ENCODE data around the gene DRD2.

The DRD2 gene

GRCh38 chr11:113454455-113454854 lies 20.7 kb downstream of the DRD2 start (continued):
- TF ChIP-seq, protein P1, sequence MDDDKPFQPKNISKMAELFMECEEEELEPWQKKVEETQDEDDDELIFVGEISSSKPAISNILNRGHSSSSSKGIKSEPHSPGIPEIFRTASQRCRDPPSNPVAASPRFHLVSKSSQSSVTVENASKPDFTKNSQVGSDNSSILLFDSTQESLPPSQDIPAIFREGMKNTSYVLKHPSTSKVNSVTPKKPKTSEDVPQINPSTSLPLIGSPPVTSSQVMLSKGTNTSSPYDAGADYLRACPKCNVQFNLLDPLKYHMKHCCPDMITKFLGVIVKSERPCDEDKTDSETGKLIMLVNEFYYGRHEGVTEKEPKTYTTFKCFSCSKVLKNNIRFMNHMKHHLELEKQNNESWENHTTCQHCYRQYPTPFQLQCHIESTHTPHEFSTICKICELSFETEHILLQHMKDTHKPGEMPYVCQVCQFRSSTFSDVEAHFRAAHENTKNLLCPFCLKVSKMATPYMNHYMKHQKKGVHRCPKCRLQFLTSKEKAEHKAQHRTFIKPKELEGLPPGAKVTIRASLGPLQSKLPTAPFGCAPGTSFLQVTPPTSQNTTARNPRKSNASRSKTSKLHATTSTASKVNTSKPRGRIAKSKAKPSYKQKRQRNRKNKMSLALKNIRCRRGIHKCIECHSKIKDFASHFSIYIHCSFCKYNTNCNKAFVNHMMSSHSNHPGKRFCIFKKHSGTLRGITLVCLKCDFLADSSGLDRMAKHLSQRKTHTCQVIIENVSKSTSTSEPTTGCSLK (tag by site-specific recombination; IDR thresholded peaks at IDR 0.05): no peak
- TF ChIP-seq ZNF76 (tag by site-specific recombination; IDR thresholded peaks at IDR 0.05; ENCODE audit: borderline replicate concordance, low read depth) (no peak), ZNF791 (tag by site-specific recombination; IDR thresholded peaks at IDR 0.05) (no peak), ZNF549 (tag by site-specific recombination; IDR thresholded peaks at IDR 0.05) (no peak), WT1 (tag by site-specific recombination; IDR thresholded peaks at IDR 0.05) (no peak), ZNF837 (tag by site-specific recombination; IDR thresholded peaks at IDR 0.05) (no peak), KLF16 (tag by site-specific recombination; IDR thresholded peaks at IDR 0.05) (no peak), ZNF561 (tag by site-specific recombination; IDR thresholded peaks at IDR 0.05; ENCODE audit: borderline replicate concordance) (no peak), KLF1 (tag by site-specific recombination; IDR thresholded peaks at IDR 0.05) (no peak), ZBTB8A (tag by site-specific recombination; IDR thresholded peaks at IDR 0.05) (no peak)
- TF ChIP-seq, protein P2, sequence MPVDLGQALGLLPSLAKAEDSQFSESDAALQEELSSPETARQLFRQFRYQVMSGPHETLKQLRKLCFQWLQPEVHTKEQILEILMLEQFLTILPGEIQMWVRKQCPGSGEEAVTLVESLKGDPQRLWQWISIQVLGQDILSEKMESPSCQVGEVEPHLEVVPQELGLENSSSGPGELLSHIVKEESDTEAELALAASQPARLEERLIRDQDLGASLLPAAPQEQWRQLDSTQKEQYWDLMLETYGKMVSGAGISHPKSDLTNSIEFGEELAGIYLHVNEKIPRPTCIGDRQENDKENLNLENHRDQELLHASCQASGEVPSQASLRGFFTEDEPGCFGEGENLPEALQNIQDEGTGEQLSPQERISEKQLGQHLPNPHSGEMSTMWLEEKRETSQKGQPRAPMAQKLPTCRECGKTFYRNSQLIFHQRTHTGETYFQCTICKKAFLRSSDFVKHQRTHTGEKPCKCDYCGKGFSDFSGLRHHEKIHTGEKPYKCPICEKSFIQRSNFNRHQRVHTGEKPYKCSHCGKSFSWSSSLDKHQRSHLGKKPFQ (tag by site-specific recombination; IDR thresholded peaks at IDR 0.05): no peak

DNA sequence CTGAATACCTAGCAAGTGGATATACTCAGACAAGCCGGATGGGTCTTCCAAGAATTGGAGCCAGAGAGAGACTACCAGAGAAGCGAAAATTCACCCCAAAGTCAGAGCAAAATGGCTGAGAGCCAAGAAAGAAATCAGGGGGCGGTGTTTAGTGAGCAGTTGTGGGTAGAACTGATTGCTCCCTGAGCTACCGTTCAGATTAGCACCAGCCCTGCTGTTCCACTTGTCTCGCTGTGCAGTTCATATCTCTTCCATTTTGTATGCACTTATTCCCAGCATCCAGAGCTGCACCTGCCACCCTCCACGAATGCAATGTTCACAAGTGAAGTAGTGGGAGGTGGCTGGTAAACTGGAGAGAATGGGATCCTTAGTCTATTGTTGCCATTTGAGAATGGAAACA lies 25.5 kb downstream of the DRD2 start:
- Histone ChIP-seq H3K36me3 (ENCODE audit: control insufficient read depth in 2 of 2, insufficient read depth in 1 of 2, low read length in 2 of 2) (no peaks in the 10 kb centered on the region), H3K4me3 (ENCODE audit: low read depth, low read length) (no peak overlapping the region), H3K4me1 (ENCODE audit: control insufficient read depth, insufficient read depth, low read length) (no peaks in the 10 kb centered on the region), H3K27ac (ENCODE audit: extremely low read depth, low read depth, low read length) (no peak overlapping the region), H3K9me3 (ENCODE audit: control insufficient read depth, insufficient read depth, low read depth, low read length) (no peaks in the 10 kb centered on the region)
- TF ChIP-seq, protein P3, sequence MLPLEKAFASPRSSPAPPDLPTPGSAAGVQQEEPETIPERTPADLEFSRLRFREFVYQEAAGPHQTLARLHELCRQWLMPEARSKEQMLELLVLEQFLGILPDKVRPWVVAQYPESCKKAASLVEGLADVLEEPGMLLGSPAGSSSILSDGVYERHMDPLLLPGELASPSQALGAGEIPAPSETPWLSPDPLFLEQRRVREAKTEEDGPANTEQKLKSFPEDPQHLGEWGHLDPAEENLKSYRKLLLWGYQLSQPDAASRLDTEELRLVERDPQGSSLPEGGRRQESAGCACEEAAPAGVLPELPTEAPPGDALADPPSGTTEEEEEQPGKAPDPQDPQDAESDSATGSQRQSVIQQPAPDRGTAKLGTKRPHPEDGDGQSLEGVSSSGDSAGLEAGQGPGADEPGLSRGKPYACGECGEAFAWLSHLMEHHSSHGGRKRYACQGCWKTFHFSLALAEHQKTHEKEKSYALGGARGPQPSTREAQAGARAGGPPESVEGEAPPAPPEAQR (tag by site-specific recombination; IDR thresholded peaks at IDR 0.05): no peak
- TF ChIP-seq ZNF350 (tag by site-specific recombination; IDR thresholded peaks at IDR 0.05) (no peak), ZBTB21 (tag by site-specific recombination; IDR thresholded peaks at IDR 0.05) (no peak), ZNF423 (tag by site-specific recombination; IDR thresholded peaks at IDR 0.05) (no peak), ZNF174 (tag by site-specific recombination; IDR thresholded peaks at IDR 0.05) (no peak), ZNF2 (tag by site-specific recombination; IDR thresholded peaks at IDR 0.05) (no peak), ZNF24 (tag by site-specific recombination; IDR thresholded peaks at IDR 0.05) (no peak), ZNF830 (tag by site-specific recombination; IDR thresholded peaks at IDR 0.05; ENCODE audit: low read depth) (no peak), ZNF433 (tag by site-specific recombination; IDR thresholded peaks at IDR 0.05; ENCODE audit: low read depth) (no peak), ZSCAN30 (tag by site-specific recombination; IDR thresholded peaks at IDR 0.05) (no peak), ZNF76 (tag by site-specific recombination; IDR thresholded peaks at IDR 0.05; ENCODE audit: borderline replicate concordance, low read depth) (no peak), ZNF768 (tag by site-specific recombination; IDR thresholded peaks at IDR 0.05) (no peak)
- CTCF ChIA-PET: interaction anchor here (0.6 to 1.1 kb wide), 2 partner anchors 9 to 95 kb away, joined by 3 to 5 read pairs; no protein-coding TSS in a partner anchor
- POLR2A ChIA-PET: no interaction called here

All from HEK293 (cell line).